Measurements from ENCODE around the gene DCAF4L1.

GRCh38 chr4:41977709-41978108 lies 3.8 kb upstream of the DCAF4L1 start:
- TF ChIP-seq CTCF (IDR thresholded peaks at IDR 0.05) (no peak), POLR2A (IDR thresholded peaks at IDR 0.05) (no peak)

Data from body of pancreas (tissue), 4 donors.